ENCODE data around the gene COX8A.

COX8A gene

GRCh38 chr11:63931876-63932275 lies 42.5 kb upstream of the COX8A start:
- no peak overlapping the region for H3K9ac ChIP-seq (ENCODE audit: low read depth, low read length, poor library complexity, severe bottlenecking)
- no peak overlapping the region for H3K4me2 ChIP-seq (ENCODE audit: low read depth, low read length, poor library complexity, severe bottlenecking)
- H3K4me3 ChIP-seq (ENCODE audit: low read length, poor library complexity, severe bottlenecking) = no peak overlapping the region
- no peaks in the 10 kb centered on the region for H3K9me2 ChIP-seq (replicated peaks; ENCODE audit: low read depth, low read length)
- H3K9me3 ChIP-seq (ENCODE audit: insufficient read depth, low read depth, low read length) = no peaks in the 10 kb centered on the region
- no peaks in the 10 kb centered on the region for H3K27me3 ChIP-seq (ENCODE audit: insufficient read depth, low read length, poor library complexity, severe bottlenecking)
- no peak for TF ChIP-seq EZH2phosphoT487 (IDR thresholded peaks at IDR 0.05; ENCODE audit: borderline replicate concordance)
- no peak for TF ChIP-seq CTCF (conservative IDR thresholded peaks at IDR 0.05; ENCODE audit: low read length)
- H3F3A ChIP-seq (ENCODE audit: low read depth) = no peaks in the 10 kb centered on the region
- H3K4me1 ChIP-seq (ENCODE audit: insufficient read depth, low read length, poor library complexity, severe bottlenecking) = no peaks in the 10 kb centered on the region
- no peaks in the 10 kb centered on the region for H3K79me2 ChIP-seq (ENCODE audit: insufficient read depth, low read length)
- no peaks in the 10 kb centered on the region for H4K20me1 ChIP-seq (ENCODE audit: insufficient read depth, low read length, poor library complexity, severe bottlenecking)
- no peak overlapping the region for H2AFZ ChIP-seq (ENCODE audit: low read length)
- H3K36me3 ChIP-seq (ENCODE audit: insufficient read depth, low read length) = no peaks in the 10 kb centered on the region

- Histone ChIP-seq H3K9me2 (replicated peaks; ENCODE audit: low read depth, low read length) (no peaks in the 10 kb centered on the region), H3K4me1 (ENCODE audit: insufficient read depth, low read length, poor library complexity, severe bottlenecking) (peaks cover 8% of the 10 kb centered on the region), H3F3A (ENCODE audit: low read depth) (no peaks in the 10 kb centered on the region), H3K9me3 (ENCODE audit: insufficient read depth, low read depth, low read length) (no peaks in the 10 kb centered on the region), H3K9ac (ENCODE audit: low read depth, low read length, poor library complexity, severe bottlenecking) (no peak overlapping the region), H3K27me3 (ENCODE audit: insufficient read depth, low read length, poor library complexity, severe bottlenecking) (no peaks in the 10 kb centered on the region), H3K4me3 (ENCODE audit: low read length, poor library complexity, severe bottlenecking) (no peak overlapping the region), H4K20me1 (ENCODE audit: insufficient read depth, low read length, poor library complexity, severe bottlenecking) (no peaks in the 10 kb centered on the region), H3K36me3 (ENCODE audit: insufficient read depth, low read length) (no peaks in the 10 kb centered on the region), H3K79me2 (ENCODE audit: insufficient read depth, low read length) (no peaks in the 10 kb centered on the region), H3K4me2 (ENCODE audit: low read depth, low read length, poor library complexity, severe bottlenecking) (no peak overlapping the region), H2AFZ (ENCODE audit: low read length) (no peak overlapping the region)
- no peak for TF ChIP-seq EZH2phosphoT487 (IDR thresholded peaks at IDR 0.05; ENCODE audit: borderline replicate concordance)
- no peak for TF ChIP-seq CTCF (conservative IDR thresholded peaks at IDR 0.05; ENCODE audit: low read length)
Measured at GRCh38 chr11:63933459-63933858, 41.0 kb upstream of the COX8A start.

GRCh38 chr11:63937713-63938478 lies 36.5 kb upstream of the COX8A start:
- peaks cover 40% of the 10 kb centered on the region for H3K79me2 ChIP-seq (ENCODE audit: insufficient read depth, low read length)
- 0 out of 2 replicates have a peak, but pooled peaks have one; percentile 11 for TF ChIP-seq CTCF (conservative IDR thresholded peaks at IDR 0.05; ENCODE audit: low read length)
- no peak for TF ChIP-seq EZH2phosphoT487 (IDR thresholded peaks at IDR 0.05; ENCODE audit: borderline replicate concordance)
- H3K36me3 ChIP-seq (ENCODE audit: insufficient read depth, low read length) = no peaks in the 10 kb centered on the region
- H3K4me2 ChIP-seq (ENCODE audit: low read depth, low read length, poor library complexity, severe bottlenecking) = peak overlapping the region; percentile 85
- H3F3A ChIP-seq (ENCODE audit: low read depth) = no peaks in the 10 kb centered on the region
- no peaks in the 10 kb centered on the region for H3K9me3 ChIP-seq (ENCODE audit: insufficient read depth, low read depth, low read length)
- no peaks in the 10 kb centered on the region for H3K9me2 ChIP-seq (replicated peaks; ENCODE audit: low read depth, low read length)
- no peaks in the 10 kb centered on the region for H3K27me3 ChIP-seq (ENCODE audit: insufficient read depth, low read length, poor library complexity, severe bottlenecking)
- H2AFZ ChIP-seq (ENCODE audit: low read length) = peak overlapping the region; percentile 93
- H3K4me3 ChIP-seq (ENCODE audit: low read length, poor library complexity, severe bottlenecking) = peak overlapping the region; percentile 79
- H4K20me1 ChIP-seq (ENCODE audit: insufficient read depth, low read length, poor library complexity, severe bottlenecking) = peaks cover 22% of the 10 kb centered on the region
- peaks cover 28% of the 10 kb centered on the region for H3K4me1 ChIP-seq (ENCODE audit: insufficient read depth, low read length, poor library complexity, severe bottlenecking)
- H3K9ac ChIP-seq (ENCODE audit: low read depth, low read length, poor library complexity, severe bottlenecking) = peak overlapping the region; percentile 66
